Activated CD4-positive, alpha-beta T cell treated with anti-CD3 and anti-CD28 coated beads, Interleukin-2, amount 50 U/mL, for 1 hour (primary cell): Measurements from ENCODE around the gene UBE2Q1.

Source experiments
- DNase-seq: peaks from one replicate; pipeline ENCODE4 v3.0.0-alpha.2; 2020

The UBE2Q1 gene

GRCh38 chr1:154575951-154576566 lies 17.6 kb upstream of the UBE2Q1 start:
- no peak for DNase-seq

DNA sequence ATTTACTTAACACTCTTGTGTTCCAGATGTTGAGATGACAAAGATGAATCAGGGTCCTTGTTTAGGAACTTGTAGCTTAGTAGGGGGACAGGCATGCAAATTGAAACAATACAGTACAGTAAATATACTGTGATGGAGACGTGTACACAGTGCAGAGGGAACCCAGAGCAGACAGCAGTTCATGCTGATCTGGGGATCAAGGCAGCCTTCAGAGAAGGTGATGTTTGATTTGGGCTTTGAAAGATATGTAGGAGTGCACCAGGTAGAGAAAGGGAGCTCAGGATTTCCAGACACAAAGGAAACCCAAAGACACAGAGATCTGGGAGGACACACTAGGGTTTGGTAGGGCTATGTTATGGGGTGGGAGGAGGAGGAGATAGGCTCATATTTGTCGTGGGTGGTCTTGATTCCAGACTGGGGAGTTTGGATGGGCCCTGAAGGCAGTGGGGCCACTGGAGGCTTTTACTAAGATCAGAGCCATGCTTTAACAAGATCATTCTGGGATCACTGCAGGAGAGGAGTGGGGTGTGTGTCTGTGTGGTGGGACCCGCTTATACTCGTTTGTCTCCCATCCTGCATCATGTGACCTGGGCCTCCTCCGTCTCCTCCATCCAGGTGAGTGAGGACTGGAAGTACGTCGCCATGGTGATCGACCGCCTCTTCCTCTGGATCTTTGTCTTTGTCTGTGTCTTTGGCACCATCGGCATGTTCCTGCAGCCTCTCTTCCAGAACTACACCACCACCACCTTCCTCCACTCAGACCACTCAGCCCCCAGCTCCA lies 16.9 kb upstream of the UBE2Q1 start:
- no peak for DNase-seq

GRCh38 chr1:154574716-154575115 lies 16.3 kb upstream of the UBE2Q1 start:
- DNase-seq, result no peak

DNA sequence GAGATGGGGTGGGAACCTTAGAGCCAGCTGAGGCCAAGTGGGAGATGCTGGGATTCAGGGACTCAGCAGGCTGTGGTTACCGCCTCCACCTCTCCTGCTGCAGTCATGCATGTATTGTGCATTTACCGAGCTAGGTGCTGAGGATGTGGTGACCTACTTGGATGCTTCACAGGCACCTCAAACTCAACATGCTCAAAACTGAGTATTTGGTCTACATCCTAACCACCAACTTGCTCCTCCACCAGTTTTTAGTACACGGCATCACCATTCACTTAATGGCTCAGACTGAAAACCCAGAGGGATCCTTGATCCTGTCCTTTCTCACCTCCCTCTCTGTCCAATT lies 14.7 kb upstream of the UBE2Q1 start:
- DNase-seq, result no peak

- DNase-seq, result no peak
Measured at GRCh38 chr1:154572468-154573167, 14.2 kb upstream of the UBE2Q1 start.

- no peak for DNase-seq
Measured at GRCh38 chr1:154571964-154572288, 13.5 kb upstream of the UBE2Q1 start.

GRCh38 chr1:154571244-154571963 lies 12.9 kb upstream of the UBE2Q1 start:
- DNase-seq, result no peak

DNA sequence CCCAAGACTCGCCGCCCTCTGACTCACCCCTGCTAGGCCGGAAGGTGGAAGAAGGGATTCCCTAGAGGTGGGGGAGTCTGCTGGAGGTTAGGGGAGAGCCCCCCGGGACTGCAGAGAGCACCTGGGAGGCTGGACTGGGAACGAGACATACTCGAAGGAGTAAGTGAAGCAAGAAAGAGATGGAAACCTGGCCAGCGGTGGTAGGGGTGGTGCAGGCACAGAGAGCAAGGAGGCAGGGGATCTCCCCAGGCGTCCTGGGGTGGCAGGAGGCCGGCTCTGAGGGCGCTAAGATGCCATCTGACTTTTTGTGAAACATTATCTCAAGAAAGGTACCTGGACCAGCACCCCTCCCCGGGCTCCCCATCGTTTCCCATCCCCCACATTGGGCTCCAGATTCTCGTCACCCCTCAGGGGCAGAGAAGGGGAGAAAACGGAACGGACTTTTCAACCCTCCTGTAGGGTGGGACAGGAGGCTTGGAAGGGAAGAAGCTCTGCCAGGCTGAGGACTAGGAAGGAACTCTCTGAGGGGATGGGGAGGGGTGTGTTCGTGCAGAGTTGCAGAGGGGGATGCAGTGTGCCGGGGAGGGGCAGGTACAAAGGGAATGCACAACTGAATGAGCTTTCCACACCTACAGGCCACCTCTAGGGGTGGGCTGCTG lies 9.8 kb upstream of the UBE2Q1 start:
- no peak for DNase-seq

DNA sequence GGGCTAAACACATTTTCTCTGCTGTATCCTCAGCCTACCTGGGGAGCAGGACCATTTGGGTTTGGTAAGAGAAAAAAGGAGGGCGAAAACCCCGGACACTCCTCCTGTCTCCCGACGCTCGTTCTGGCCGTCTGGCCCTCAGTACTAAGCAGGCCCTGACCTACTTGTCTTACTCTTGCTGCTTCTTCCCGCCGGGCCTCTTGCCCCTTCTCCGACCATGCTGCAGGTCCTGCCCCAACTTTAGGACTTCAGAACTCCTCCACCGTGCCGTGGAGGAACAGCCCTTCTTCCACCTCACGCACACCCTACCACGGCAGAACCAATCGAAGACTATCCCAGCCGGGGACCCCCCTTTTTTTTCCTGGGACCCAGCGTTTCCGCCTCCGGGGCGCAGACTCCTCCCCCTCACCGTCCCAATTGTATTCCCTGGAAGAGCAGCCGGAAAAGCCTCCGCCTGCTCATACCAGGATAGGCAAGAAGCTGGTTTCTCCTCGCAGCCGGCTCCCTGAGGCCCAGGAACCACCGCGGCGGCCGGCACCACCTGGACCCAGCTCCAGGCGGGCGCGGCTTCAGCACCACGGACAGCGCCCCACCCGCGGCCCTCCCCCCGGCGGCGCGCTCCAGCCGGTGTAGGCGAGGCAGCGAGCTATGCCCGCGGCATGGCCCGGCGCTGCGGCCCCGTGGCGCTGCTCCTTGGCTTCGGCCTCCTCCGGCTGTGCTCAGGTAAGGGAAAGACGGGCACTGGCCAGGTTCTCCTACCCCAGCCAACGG lies 9.1 kb upstream of the UBE2Q1 start, which contains the start of gene CHRNB2:
Gene CHRNB2 (plus strand): TSS at position 393 of the 771 bp plus-strand sequence. CDS start 267 bp downstream, at position 660.
- peak; percentile 68 for DNase-seq

GRCh38 chr1:154565876-154566275 lies 7.4 kb upstream of the UBE2Q1 start:
- DNase-seq, result no peak

DNA sequence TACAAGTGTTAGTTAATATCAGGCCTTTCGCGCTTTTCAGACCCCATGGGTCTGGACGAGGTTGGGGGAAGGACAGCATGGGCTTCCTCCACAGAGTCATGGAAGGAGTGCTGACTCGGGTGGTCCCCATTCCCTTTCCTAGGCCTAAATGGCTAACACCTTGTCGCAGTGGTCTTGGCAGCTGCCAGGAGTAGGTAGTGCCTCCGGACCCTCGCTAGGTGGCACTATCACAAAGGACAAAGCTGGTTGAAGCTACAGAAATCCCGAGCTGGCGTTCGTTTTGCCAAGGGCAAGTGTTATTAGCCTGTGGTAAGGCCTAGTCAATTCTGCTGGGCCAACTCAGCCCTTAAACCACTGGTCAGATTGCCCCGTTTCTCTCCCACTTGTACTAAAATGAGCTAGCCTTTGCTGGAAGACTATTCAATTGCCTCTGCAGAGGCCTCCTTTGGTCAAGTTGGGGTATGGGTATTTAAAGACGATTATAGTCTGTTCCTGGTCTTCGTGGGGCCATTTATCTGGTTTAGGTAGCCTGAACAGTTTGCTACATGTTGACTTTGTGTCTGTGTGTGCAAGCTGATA lies 1.1 kb upstream of the UBE2Q1 start:
- DNase-seq, result peak; percentile 79

DNA sequence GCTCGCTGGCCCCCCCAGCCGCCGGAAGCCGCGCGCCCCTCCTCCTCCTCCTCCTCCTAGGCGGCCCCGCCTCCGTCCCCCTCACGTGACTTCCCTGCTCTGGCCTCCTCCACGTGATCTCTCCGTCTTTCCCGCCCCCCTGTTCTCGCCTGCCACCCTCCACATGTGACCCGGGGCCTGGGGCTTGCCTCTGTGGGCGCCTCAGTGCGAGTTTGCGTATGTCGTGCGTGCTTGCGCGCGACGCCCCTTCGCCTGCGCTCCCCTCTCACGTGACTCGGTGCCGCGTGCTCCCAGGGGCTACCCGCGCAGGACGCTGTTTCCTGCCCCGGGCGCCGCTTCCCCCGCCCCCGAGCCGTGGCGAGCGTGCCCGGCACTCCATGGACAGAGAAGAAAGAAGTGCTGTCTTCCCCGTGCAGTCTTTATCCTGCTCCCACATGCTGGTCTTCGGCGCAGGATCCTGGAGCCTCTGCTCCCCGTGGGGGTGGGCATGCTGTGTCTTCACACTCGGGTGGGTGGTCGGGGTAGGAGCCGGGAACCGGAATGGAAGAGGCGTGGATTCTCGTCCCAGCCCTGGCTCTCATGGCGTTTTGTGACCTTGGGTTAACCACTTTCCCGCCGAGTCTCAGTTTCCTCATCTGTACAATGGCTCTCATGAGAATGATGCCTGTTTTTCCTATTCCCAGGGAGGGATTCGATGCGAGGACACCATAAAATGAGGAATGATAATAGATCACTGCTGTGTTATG lies 431 bp upstream of the UBE2Q1 start:
- DNase-seq, result peak; percentile 99

DNA sequence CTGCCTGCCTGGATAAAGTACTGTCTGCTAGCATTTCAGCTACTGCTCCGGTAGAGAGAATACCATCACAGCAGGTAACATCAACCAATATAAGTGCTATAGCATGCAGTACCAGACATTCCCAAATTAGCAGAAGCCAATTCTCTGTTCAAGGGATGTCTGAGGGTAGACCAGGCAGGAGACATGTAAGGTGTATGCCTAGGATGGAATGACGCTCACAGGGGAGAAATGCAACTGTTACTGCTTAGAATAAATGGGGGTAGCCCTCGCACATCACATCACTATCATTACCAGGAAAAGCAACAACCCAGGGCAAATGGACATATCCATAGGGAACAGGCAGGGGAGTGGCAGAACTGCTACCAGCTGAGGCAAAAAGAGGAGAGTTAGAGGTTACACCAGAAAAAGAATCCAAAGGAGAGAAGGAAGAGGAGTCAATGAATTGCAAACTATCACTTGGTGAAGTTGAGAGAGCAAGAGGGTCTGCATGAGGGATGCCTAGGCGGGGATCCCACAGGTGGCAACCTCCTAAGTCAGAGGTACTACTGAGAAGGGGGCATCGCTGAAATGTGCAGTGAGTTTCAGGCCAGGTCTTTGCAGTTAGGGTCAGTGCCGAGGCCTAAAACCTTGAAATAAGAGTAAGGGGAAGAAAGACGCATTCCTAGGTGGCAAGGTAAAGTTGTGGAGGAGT lies 1.1 kb downstream of the UBE2Q1 start:
- no peak for DNase-seq

- no peak for DNase-seq
Measured at GRCh38 chr1:154556422-154556821, 2.0 kb downstream of the UBE2Q1 start.

- DNase-seq, result no peak
Measured at GRCh38 chr1:154553056-154554030, 5.1 kb downstream of the UBE2Q1 start.

DNA sequence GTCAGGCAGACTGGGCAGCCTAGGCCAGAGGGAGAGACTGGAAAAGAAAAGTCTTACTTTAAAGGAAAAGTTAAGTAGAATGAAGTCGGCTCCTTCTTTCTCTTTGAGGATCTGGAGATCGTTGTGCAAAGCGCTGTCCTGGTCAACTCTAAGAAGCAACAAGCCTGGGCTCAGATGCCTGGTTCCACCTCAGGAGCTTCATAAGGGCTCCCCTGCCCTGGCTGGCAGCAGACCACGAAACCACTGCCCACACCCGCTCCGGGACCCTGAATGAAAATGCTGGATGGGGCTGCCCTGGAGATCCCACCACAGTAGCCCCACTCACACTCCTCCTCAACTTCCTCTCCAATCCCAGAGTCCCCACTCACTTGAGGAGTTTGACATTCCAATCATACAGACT lies 6.4 kb downstream of the UBE2Q1 start:
- DNase-seq, result no peak

- no peak for DNase-seq
Measured at GRCh38 chr1:154551474-154551873, 7.0 kb downstream of the UBE2Q1 start.

GRCh38 chr1:154550657-154551056 lies 7.8 kb downstream of the UBE2Q1 start:
- DNase-seq, result no peak

DNA sequence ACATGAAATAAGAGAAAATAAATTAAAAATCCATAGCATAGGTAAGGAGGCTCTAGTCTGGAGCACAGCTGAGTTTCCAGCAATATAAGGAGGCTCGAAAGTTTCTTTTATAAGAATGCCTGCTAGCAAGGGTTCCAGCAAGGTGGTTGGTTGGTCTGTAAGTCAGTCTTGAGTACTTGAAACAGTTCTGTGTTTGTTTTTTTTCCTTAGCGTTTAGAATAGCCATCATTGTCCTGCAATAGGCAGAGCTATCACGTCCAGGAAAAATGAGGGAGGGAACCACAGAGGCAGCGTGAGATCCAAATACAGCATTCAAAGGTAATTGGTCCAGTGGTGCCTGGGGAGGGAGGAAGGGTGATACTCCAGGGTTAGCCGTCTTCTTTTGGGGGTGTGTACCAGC lies 8.4 kb downstream of the UBE2Q1 start:
- DNase-seq, result no peak
